PFSK-1 (cell line): ENCODE measurements around the gene HOXA5.

ENCODE experiments used
- POLR2AphosphoS5 ChIP-seq: IDR thresholded peaks from 2 replicates; pipeline ENCODE4 v1.6.1; 2012; ENCODE audit warnings: low read depth, mild to moderate bottlenecking, control low read depth, low read length, moderate library complexity
- REST ChIP-seq, 2 experiments: IDR thresholded peaks; 2 replicates each; pipeline versions ENCODE4 v1.6.1 to v1.8.0; 2011 to 2012; ENCODE audit warnings: low read depth in 2 of 2, low read length in 2 of 2, control low read depth in 1 of 2, inconsistent platforms in 1 of 2, mild to moderate bottlenecking in 1 of 2, moderate library complexity in 1 of 2; ENCODE audit not compliant: insufficient read depth in 1 of 2

- TF ChIP-seq POLR2AphosphoS5 (no peak), REST (IDR thresholded peaks at IDR 0.05; ENCODE audit: insufficient read depth in 1 of 2, low read depth in 2 of 2, low read length in 2 of 2) (no peak)
Measured at GRCh38 chr7:27125986-27126394, 17.5 kb downstream of the HOXA5 start.
